Measurements from ENCODE around the gene ADAMTSL1.

ADAMTSL1 gene

DNA sequence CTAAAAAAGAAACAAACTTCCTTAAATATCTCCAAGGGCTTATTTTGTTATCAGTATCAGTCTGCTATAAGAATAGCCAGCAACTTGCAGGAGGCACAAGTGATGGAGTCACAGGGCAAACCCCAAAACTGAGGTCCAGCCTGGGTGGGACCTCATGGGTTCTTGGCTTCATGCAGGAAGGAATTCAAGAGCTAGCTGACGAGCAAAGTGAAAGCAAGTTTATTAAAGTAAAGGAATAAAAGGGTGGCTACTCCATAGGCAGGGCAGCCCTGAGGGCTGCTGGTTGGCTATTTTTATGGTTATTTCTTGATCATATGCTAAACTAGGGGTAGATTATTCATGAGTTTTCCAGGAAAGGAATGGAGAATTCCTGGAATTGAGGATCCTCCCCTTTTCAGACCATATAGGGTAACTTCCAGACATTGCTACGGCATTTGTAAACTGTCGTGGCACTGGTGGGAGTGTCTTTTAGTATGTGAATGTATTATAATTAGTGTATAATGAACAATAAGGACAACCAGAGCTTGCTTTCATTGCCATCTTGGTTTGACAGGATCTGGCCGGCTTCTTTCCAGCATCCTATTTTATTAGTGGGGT is 231.9 kb downstream of the ADAMTSL1 start:
- no peak for DNase-seq

DNA sequence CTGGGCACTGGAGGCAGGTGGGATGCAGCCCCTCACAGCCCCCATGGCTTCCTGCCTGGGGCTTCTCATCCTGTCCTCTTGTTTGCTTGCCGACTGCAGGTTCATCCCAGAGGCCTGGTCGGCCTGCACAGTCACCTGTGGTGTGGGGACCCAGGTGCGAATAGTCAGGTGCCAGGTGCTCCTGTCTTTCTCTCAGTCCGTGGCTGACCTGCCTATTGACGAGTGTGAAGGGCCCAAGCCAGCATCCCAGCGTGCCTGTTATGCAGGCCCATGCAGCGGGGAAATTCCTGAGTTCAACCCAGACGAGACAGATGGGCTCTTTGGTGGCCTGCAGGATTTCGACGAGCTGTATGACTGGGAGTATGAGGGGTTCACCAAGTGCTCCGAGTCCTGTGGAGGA is 232.7 kb downstream of the ADAMTSL1 start:
- DNase-seq: no peak

DNA sequence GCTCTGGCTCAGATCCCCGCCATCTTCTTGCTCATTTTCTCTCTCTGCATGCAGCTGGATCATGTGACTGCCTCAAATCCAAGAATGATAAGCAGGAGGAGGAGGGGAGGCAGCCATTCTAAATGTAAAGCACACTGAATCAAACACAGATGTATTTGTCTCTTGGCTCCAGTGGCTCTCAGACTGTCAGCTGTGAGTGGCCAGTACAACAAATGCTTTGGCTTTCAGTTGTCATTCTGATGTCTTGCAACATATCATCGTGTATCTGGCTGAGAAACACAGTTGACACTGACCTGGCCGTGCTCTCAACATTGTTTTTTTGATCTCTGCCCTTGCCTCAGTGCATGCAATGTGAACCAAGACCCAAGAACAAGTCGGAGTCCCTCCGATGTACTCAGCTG is 233.1 kb downstream of the ADAMTSL1 start:
- no peak for DNase-seq

DNA sequence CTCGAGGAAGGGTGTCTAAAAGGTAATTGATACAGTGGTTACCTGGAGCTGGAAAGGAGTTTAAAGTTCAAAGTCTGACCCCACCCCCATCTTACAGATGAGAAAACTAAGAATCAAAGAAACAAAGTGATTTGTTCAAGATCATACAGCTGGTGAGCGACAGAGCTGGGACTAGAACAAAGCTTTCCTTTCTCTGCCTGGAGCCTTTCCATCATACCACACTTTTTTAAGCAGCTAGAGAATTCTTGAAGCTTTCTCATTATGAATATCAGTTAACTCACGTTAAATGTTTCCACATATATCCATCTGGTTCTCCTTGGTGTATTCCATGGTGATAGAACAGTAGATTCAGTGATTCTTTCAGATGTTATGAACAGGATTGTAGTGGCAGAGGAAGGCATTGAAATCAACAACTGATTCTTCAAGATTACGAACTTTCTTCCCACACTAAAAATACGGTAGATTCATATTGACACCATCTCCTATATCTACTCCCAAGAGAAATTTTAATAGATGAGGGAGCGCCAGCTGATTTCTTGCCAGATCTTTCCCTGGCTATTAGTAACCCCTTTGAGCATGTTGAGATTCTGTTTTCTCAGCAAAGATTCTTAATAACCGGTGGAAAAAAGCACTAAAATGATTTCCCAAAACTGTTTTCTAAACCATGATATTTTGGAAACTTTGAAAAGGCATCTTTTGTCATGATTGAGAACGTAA is 233.7 kb downstream of the ADAMTSL1 start:
- DNase-seq: no peak

DNA sequence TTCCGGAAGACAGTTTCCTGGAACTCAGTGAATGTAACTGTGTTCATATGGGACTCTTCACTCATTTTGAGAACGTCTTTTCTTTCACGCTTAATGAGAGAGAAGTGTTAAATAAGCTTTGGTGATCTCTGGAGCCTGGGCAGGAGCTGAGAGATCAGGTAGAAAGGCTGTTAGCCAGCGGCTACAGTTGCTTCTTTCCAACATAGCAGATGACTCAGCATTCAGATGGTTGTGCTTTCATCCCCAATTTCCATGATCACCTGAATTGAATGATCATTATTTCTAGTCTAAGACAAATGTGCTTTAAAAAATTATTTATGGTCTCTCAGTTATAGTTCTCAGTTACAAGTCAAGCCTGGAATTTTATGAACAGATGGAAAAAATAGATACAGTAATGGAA is 234.5 kb downstream of the ADAMTSL1 start:
- no peak for DNase-seq

DNA sequence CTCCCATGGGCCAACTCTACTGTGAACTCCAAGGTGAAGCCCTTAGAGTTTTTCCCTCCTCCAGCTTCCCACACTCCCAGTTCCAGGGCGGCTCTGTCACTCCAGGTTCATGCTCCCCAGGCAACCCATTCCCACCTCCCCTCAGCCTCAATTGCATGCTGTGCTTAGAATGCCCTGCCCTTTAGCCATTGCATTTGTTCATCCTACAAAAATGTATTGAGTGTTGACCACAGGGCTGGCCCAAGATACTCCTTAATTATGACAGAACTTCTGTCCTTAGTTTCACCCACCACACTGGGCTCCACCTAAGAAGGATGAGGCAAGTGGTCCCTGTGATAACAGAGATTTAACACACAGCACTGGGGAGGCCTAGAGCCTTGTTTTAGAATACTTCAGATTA is 236.1 kb downstream of the ADAMTSL1 start:
- DNase-seq: no peak

DNA sequence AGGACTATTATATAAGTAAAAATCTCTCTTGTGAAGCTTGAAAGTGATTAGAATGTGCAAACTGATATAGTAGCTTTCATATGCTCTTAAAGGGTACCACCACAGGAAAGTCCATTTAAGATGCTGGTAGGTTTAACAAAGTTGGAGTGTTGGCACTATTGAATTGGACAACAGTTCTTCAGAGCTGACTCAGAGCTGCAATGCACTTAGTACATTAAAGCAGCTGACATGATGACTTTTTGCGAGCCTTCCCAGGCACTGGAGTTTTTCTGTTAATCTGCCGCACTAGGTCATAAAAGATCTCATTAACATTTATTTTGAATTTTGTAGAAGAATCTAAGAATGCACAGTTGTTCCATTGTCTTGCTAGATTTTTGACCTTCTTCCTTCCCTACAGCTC is 243.8 kb downstream of the ADAMTSL1 start:
- DNase-seq: no peak

DNA sequence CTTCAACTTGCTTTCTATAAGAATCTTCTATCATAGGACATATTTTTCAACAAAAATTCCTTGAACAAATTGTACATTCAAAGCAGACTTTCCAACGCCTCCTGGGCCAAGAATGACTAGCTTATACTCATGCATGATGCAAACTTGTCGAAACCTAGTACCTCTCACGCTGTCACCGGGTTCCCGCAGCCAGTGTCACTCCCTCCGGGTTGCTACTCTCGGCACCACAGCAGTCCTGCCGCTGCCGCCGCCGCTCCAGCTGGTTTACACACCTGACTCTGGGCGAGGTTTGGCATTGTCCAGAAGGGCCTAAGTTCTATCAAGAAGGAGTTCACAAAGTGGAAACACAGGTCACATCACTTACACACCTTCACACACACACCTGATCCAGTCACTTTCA is 244.4 kb downstream of the ADAMTSL1 start:
- DNase-seq: no peak

DNA sequence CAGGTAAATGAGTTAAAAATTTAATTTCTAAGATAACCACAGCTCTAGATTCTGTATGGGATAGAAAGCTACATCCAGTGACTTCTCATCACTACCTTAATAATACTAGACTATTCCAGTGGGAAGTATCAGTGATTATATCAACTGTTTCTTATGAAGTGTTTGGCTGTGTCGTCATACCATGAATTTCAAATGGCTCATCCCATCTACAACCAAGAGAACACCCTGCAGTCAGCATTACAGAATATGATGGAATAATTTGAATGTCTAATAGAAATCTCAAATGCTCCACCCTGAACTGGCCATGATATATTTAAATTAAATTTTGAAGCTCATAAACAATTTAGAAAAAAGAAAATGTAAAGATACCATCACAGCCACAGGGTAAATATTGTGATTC is 245.0 kb downstream of the ADAMTSL1 start:
- no peak for DNase-seq

DNA sequence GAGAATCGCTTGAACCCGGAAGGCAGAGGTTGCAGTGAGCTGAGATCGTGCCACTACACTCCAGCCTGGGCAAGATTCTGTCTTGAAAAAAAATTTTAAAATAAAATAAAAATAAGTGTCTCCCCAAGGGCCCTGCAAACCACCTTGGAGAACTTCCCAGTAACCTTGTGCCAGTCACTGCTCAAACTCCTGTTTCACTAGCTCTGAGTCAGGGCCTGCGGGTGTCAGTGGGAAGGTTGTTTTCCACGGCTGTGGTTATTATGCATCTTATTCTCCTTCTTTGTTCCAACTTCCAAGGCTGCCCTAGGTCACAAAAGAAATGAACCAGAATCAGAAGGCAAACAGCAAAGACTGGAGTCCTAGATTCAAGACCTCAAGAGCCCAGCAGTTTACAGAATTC is 246.7 kb downstream of the ADAMTSL1 start:
- DNase-seq: no peak

DNA sequence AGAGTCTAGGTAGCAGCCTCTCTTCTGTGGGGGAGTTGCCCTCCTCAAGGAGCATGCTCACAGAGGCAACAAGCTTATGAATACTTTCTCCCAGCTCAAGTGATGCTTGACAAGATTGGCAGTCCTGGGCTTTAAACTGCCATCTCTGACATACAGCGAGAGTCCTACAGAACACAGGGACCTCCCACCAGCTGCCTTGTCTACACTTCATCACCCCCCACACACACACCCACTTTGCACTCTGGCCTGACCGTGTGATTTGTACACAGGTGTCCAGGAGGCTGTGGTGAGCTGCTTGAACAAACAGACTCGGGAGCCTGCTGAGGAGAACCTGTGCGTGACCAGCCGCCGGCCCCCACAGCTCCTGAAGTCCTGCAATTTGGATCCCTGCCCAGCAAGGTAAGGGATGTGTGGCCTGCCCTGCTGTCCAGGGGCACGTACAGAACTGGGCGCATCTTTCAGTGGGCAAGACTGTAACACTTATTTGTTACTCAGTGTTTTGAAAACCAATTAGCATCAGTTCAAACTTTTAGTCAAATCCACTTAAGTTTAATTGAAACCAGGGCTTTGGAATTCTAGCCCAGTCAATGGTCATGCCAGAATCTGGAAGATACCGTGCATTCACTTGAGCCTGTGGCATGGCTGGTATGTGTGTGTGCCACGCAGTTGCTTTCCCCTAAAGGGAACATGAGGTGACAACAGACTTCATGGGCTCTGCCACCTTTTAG is 247.5 kb downstream of the ADAMTSL1 start:
- no peak for DNase-seq

DNA sequence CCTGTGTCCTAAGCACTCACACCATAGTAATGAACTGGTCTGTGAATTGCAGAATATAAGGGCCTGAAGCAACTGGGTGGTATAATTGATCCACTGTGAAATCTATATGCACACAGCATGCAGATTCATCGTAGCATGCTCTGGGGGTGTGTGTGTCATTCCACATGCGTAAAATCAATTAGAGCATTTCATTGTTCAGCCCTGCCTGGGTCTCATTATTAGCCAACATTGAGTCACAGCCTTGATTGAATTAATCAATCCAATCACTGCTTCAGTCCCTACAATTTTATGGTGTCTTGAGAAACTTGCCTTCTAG is 248.0 kb downstream of the ADAMTSL1 start:
- no peak for DNase-seq

DNA sequence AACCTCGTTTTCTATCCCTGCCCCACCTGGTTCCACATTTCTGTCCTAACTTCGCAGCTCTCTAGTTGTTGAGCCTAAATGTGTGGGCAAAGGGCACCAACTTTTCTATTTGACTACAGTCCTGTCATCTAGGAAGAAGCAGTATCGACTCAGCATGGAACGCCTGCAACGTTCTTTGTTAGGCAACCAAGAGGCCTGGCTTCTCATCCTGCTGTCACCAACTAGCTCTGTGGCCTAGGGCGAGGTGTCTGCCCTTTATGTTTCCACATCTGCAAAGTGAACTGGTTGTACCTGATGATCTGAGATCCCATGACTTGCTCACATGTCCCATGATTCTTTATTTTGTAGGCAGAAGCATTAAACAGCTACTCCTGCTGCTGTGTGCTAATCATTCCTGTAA is 248.9 kb downstream of the ADAMTSL1 start:
- no peak for DNase-seq

DNA sequence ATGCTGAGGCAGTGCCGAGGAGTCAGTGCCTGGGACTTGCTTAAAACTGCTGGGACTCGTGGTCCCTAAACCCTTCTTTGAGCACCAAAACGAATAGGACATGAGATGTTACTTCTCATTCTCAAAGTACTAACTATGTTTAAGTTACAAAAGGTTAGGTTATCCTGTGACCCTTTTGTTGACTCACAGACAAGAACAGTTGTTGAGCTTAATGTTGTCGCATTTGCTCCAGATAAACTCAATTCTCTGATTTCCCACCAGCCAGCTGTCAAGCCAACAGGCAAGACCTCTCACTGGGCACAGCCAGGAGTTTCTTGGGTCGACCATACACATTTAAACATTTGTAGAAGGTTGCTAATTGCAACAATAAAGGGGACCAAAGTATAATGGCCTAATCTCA is 249.4 kb downstream of the ADAMTSL1 start:
- DNase-seq: no peak

DNA sequence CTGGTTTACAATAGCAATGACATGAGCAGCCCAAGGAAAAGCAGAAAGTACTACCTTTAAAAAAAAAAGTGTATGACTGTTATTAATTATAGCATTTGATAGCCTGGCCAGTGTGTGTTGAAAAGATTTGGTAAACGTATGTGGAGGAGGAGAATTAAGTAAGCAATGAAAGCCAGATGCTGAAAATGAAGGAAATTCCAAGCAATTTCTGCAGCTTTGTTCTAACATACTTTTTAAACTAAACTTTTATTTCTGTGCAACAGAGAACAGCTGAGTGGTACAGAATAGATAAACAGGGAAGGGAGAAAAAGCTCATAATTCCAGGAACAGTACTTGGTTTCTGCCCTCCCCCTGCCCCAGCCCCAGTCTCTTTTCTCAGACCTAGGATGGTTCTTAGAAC is 252.6 kb downstream of the ADAMTSL1 start:
- no peak for DNase-seq

DNA sequence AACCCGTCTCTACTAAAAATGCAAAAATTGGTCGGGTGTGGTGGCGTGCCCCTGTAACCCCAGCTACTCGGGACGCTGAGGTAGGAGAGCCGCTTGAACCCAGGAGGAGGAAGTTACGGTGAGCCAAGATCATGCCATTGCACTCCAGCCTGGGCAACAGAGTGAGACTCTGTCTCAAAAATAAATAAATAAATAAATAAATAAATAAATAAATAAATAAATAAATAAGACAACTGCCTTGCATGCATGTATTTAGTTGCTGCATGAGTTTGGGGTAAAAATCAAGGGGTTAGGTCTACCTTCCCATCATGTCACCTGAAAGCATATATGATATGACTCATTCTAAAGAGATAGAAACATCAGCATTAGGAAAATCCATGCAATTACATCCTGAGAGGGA is 254.0 kb downstream of the ADAMTSL1 start:
- DNase-seq: no peak

DNA sequence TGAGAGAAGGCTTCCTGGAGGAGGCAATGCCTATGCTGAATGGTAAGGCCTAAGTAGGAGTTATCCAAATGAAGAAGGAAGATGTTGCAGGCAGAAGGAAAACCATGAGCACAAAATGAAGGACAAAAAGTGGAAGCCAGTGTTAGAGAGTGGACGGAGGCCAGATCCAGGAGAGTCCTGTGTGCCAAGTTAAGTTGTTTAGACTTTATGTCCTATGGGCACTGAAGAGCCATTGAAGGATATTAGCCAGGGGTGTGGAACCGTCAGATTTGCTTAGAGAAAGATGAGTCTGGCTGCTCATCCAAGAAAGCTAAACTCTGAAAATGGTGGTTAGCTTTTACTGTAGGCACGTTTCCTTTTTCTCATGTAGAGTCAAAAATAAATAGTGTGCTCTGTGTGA is 254.7 kb downstream of the ADAMTSL1 start:
- no peak for DNase-seq

DNA sequence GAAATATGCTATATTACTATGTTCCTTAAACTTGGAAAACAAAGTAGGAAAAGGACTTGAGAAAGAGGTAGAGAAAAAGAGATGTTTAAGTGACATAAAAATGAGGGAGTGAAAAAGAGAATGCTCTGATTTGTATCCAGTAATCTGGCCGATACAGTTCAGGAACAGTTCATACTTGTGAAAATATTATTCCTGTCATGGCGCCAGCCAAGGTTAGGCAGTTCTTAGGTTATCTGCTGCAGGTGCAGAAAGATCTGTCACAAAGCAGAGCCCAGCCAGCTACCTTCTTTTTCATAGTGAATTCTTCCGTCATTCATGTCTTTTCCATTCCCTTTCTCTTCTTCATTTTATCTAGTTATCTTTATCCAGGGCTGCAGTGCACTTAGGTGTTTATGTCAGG is 256.3 kb downstream of the ADAMTSL1 start:
- no peak for DNase-seq

DNA sequence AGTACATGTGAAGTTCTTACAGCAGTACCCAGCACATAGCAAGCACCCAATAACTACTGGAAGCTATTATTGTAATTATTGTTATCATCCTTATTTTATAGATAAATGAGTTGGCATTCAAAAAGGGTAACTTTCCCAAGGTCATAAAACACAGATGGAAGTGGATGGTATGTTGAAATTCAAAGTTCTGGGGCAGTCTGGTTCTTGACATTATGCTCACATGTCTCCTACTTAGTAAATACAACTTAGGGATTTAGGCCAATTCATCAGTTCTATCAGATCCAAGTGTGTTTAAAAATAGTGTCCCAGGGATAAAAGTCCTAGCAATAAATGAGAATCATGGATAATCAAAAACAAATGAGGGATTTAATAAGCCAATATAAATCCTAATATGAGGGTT is 265.2 kb downstream of the ADAMTSL1 start:
- DNase-seq: no peak

DNA sequence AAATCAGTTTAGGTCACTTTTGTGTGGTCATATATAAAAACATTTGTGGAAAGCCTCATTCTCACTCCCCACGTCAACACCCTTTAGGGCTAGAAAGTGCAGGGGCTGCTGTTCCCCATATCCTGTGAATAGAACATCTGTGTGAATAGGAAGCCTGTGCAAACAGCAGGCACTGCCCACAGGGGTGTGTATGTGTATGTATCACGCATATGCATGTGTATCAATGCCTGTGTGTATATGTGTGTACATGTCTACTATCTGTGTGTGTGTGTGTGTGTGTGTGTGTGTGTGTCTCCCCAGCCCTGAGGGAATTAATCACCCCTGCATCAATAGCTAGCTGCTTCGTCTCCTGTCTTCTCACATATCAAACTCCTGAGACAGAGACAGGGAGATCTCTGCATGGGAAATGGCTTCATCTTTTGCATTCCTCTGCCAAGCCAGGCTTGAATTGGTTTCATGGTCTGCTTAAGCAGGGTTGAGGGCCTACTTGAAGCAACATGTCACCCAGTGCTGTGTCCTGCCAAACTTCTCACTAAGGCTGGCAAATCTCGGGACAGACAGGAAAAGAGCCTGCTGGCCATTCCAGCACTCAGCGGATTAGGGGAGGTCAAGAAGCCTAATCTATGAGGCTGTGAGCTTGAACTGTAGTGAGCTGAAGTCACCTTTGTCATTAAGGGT is 265.8 kb downstream of the ADAMTSL1 start:
- DNase-seq: no peak

DNA sequence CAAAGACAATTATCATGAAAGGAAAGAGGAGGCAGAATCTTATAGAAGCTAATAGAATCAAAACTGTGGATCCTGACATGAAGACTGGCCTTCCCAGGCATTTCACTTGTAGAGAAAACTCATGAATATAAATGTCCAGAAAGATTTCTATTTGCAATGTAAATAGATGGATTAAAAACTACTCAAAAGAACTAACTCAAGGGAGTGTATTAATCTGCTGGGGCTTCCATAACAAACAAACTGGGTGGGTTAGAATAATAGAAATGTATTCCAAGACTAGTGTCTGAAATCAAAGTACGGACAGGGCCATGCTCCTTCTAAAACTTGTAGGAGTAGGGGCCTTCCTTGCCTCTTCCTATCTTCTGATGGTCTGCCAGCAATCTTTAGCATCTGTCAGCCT is 267.4 kb downstream of the ADAMTSL1 start:
- no peak for DNase-seq

DNA sequence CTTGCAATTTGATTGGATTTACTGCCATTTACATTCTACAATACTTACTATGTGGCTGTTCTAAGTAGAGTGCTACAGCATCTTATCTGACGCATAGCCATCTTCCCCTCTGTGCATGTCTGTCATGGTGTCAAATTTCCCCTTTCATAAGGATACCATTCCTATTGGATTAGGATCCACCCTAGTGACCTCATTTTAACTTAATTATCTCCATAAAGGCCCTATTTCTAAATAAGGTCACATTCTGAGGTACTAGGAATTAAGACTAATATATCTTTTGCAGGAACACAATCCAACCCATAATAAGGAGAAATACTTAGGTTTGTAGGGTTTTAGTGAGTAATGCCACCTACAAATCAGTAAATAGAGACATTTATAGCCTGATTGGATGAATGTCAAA is 268.0 kb downstream of the ADAMTSL1 start:
- DNase-seq: no peak

DNA sequence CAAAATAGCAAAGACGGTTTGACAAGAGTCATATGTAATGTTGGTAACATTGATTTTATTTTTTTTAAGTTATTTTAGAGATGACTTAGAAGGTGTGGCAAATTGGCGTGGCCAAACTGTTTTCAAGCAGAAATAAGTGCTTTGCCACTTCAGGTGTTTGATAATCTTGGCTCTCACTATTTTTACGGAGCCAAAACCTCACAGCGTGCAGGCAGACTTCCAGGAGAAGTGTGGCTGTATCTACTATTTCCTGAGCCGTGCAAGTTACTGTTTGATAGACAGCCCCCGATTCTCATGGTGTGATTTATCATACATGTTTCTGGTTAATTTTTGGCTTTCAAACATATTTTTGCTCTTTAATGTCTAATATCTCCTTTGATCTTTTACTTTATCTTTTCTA is 269.5 kb downstream of the ADAMTSL1 start:
- DNase-seq: no peak

DNA sequence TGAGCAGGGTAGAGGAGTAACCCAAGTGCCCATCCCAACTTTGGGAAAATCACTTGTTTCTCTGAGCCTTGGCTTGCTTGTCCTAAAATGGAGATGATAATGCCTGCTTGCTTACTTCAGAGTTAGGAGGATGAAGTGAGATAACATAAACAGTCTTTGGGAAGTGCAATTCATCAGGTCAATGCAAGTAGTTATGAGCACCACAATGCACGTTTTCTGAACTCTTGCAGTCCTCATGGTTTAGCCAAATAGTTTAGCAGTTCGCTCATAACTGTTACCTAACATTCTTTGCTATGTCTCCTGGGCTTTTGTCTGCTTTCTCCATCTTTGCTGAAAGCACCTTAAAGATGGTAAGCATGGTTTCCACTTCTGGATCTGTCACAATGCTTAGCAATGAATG is 270.0 kb downstream of the ADAMTSL1 start:
- no peak for DNase-seq

All from CD4-positive, alpha-beta T cell treated with Interleukin-1 beta for 1 hour (primary cell).